ENCODE measurements around the gene CDK11A. TPM values are rescaled to one million over a fixed set of nuclear protein-coding genes. Genes with fewer than 3 reads are reported as not detected.

CDK11A gene
- total RNA-seq, 1 experiment from 2014 or later: 56.1 TPM

GRCh38 chr1:1672181-1672965 lies 51.8 kb downstream of the CDK11A start:
- no peak for TF ChIP-seq EZH2 (IDR thresholded peaks at IDR 0.05; ENCODE audit: borderline replicate concordance, low read depth, low read length, poor library complexity, severe bottlenecking)
- TF ChIP-seq CTCF (conservative IDR thresholded peaks at IDR 0.05; ENCODE audit: low read depth, low read length): no peak
- no peak for DNase-seq (ENCODE audit: low spot score)

GRCh38 chr1:1671365-1672119 lies 52.6 kb downstream of the CDK11A start:
- Histone ChIP-seq H3K9me3 (ENCODE audit: low read depth, low read length, poor library complexity, severe bottlenecking) (no peaks in the 10 kb centered on the region), H3K27me3 (replicated peaks; ENCODE audit: insufficient read depth, low read depth, low read length, poor library complexity) (no peaks in the 10 kb centered on the region), H3K4me1 (ENCODE audit: insufficient read depth, low read length, poor library complexity, severe bottlenecking) (no peaks in the 10 kb centered on the region), H3K36me3 (ENCODE audit: insufficient read depth, low read length, poor library complexity, severe bottlenecking) (peaks cover 21% of the 10 kb centered on the region), H3K4me3 (ENCODE audit: low read depth, low read length, poor library complexity, severe bottlenecking) (no peak overlapping the region), H3K27ac (ENCODE audit: low read depth, low read length, poor library complexity, severe bottlenecking) (no peak overlapping the region)
- intact Hi-C loops (cut with micrococcal nuclease; ENCODE audit: unreplicated experiment): no loop called here
- TF ChIP-seq CTCF (conservative IDR thresholded peaks at IDR 0.05; ENCODE audit: low read depth, low read length): no peak
- no peak for TF ChIP-seq EZH2 (IDR thresholded peaks at IDR 0.05; ENCODE audit: borderline replicate concordance, low read depth, low read length, poor library complexity, severe bottlenecking)
- ChIA-PET POLR2A (ENCODE audit: low non-redundant PET) (interaction anchor here (0.5 kb wide), 1 partner anchor 166 kb away, joined by 6 read pairs; no protein-coding TSS in a partner anchor), CTCF (no interaction called here)
- no TSS peak for BruUV-seq (replicated peaks)
- DNase-seq (ENCODE audit: low spot score): no peak

More at GRCh38 chr1:1672181-1672965, 51.8 kb downstream of the CDK11A start:
- H3K9me3 ChIP-seq (ENCODE audit: low read depth, low read length, poor library complexity, severe bottlenecking): no peaks in the 10 kb centered on the region
- intact Hi-C loops (cut with micrococcal nuclease; ENCODE audit: unreplicated experiment): no loop called here
- H3K36me3 ChIP-seq (ENCODE audit: insufficient read depth, low read length, poor library complexity, severe bottlenecking): peaks cover 20% of the 10 kb centered on the region
- H3K27me3 ChIP-seq (replicated peaks; ENCODE audit: insufficient read depth, low read depth, low read length, poor library complexity): no peaks in the 10 kb centered on the region
- ChIA-PET CTCF (no interaction called here), POLR2A (ENCODE audit: low non-redundant PET) (interaction anchor here (0.5 kb wide), 1 partner anchor 165 kb away, joined by 6 read pairs; no protein-coding TSS in a partner anchor)
- no peak overlapping the region for H3K4me3 ChIP-seq (ENCODE audit: low read depth, low read length, poor library complexity, severe bottlenecking)
- no peak overlapping the region for H3K27ac ChIP-seq (ENCODE audit: low read depth, low read length, poor library complexity, severe bottlenecking)
- H3K4me1 ChIP-seq (ENCODE audit: insufficient read depth, low read length, poor library complexity, severe bottlenecking): no peaks in the 10 kb centered on the region
- no TSS peak for BruUV-seq (replicated peaks)

- BruUV-seq (replicated peaks): no TSS peak
- Histone ChIP-seq H3K4me1 (ENCODE audit: insufficient read depth, low read length, poor library complexity, severe bottlenecking) (no peaks in the 10 kb centered on the region), H3K36me3 (ENCODE audit: insufficient read depth, low read length, poor library complexity, severe bottlenecking) (peaks cover 27% of the 10 kb centered on the region), H3K9me3 (ENCODE audit: low read depth, low read length, poor library complexity, severe bottlenecking) (no peaks in the 10 kb centered on the region), H3K27ac (ENCODE audit: low read depth, low read length, poor library complexity, severe bottlenecking) (no peak overlapping the region), H3K27me3 (replicated peaks; ENCODE audit: insufficient read depth, low read depth, low read length, poor library complexity) (no peaks in the 10 kb centered on the region), H3K4me3 (ENCODE audit: low read depth, low read length, poor library complexity, severe bottlenecking) (no peak overlapping the region)
- intact Hi-C loops (cut with micrococcal nuclease; ENCODE audit: unreplicated experiment): no loop called here
- ChIA-PET CTCF (no interaction called here), POLR2A (ENCODE audit: low non-redundant PET) (no interaction called here)
- TF ChIP-seq EZH2 (IDR thresholded peaks at IDR 0.05; ENCODE audit: borderline replicate concordance, low read depth, low read length, poor library complexity, severe bottlenecking) (no peak), CTCF (conservative IDR thresholded peaks at IDR 0.05; ENCODE audit: low read depth, low read length) (no peak)
- DNase-seq (ENCODE audit: low spot score): no peak
Observed at GRCh38 chr1:1670866-1671265, 53.3 kb downstream of the CDK11A start.
